Gastroesophageal sphincter (tissue), 3 donors: ENCODE measurements around the gene TMEM192.

Experiments
- EP300 ChIP-seq: sonication (generic); formaldehyde crosslinking; IDR thresholded peaks from one replicate; pipeline ENCODE4 v1.6.1; 2017; ENCODE audit warnings: antibody characterized with exemption, mild to moderate bottlenecking
- POLR2A ChIP-seq, 2 donors: fragments of 450-650 bp; IDR thresholded peaks; one replicate each; pipeline ENCODE4 v1.6.1; 2017; ENCODE audit warnings: antibody characterized with exemption in 2 of 2, mild to moderate bottlenecking in 2 of 2, moderate library complexity in 1 of 2
- POLR2AphosphoS5 ChIP-seq: sonication (generic); formaldehyde crosslinking; IDR thresholded peaks from one replicate; pipeline ENCODE4 v1.6.1; 2017; ENCODE audit warnings: antibody characterized with exemption
- TF ChIP-seq, protein P1 (sequence below), 4 experiments: fragments of 200-600 bp in 2 of 4; fragments of 450-650 bp in 2 of 4; sonication (generic) in 1 of 4; IDR thresholded peaks; one replicate each; pipeline ENCODE4 v1.5.1; 2017 to 2019; ENCODE audit warnings: antibody characterized with exemption in 4 of 4, mild to moderate bottlenecking in 2 of 4, moderate library complexity in 2 of 4

- TF ChIP-seq, protein P1, sequence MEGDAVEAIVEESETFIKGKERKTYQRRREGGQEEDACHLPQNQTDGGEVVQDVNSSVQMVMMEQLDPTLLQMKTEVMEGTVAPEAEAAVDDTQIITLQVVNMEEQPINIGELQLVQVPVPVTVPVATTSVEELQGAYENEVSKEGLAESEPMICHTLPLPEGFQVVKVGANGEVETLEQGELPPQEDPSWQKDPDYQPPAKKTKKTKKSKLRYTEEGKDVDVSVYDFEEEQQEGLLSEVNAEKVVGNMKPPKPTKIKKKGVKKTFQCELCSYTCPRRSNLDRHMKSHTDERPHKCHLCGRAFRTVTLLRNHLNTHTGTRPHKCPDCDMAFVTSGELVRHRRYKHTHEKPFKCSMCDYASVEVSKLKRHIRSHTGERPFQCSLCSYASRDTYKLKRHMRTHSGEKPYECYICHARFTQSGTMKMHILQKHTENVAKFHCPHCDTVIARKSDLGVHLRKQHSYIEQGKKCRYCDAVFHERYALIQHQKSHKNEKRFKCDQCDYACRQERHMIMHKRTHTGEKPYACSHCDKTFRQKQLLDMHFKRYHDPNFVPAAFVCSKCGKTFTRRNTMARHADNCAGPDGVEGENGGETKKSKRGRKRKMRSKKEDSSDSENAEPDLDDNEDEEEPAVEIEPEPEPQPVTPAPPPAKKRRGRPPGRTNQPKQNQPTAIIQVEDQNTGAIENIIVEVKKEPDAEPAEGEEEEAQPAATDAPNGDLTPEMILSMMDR (IDR thresholded peaks at IDR 0.05): no peak
- TF ChIP-seq EP300 (no peak), POLR2A (IDR thresholded peaks at IDR 0.05) (no peak), POLR2AphosphoS5 (no peak)
These were observed 84.8 kb downstream of the TMEM192 start for GRCh38 chr4:165027762-165028402.
